Loucy (cell line): ENCODE results near the gene PRDM7.

Experiments
- CTCF ChIP-seq: fragments of 200-600 bp; sonication (generic); conservative IDR thresholded peaks from 2 replicates; pipeline ENCODE4 v1.5.1; 2014; ENCODE audit warnings: mild to moderate bottlenecking, antibody characterized with exemption, low read length
- EZH2phosphoT487 ChIP-seq: fragments of 200-600 bp; IDR thresholded peaks from 2 replicates; pipeline ENCODE4 v1.6.1; 2018; ENCODE audit warnings: antibody characterized with exemption, mild to moderate bottlenecking, moderate library complexity, borderline replicate concordance

GRCh38 chr16:90072442-90073105, 4.6 kb downstream of the PRDM7 start:
- TF ChIP-seq CTCF = no peak
- no peak for TF ChIP-seq EZH2phosphoT487
